Uterus (tissue), 2 donors: ENCODE results near the gene OR51D1.

ENCODE experiments used
- POLR2A ChIP-seq, 2 donors: fragments of 450-650 bp; IDR thresholded peaks; one replicate each; pipeline ENCODE4 v1.6.1; 2016; ENCODE audit warnings: antibody characterized with exemption in 2 of 2, mild to moderate bottlenecking in 1 of 2, moderate library complexity in 1 of 2
- TF ChIP-seq, protein P1 (sequence below), 4 experiments: fragments of 200-600 bp in 2 of 4; fragments of 450-650 bp in 2 of 4; sonication (generic) in 2 of 4; IDR thresholded peaks; one replicate each; pipeline ENCODE4 v1.5.1; 2016 to 2019; ENCODE audit warnings: antibody characterized with exemption in 4 of 4, mild to moderate bottlenecking in 2 of 4, moderate library complexity in 1 of 4

GRCh38 chr11:4642043-4642442 is 4.8 kb downstream of the OR51D1 start:
- TF ChIP-seq, protein P1, sequence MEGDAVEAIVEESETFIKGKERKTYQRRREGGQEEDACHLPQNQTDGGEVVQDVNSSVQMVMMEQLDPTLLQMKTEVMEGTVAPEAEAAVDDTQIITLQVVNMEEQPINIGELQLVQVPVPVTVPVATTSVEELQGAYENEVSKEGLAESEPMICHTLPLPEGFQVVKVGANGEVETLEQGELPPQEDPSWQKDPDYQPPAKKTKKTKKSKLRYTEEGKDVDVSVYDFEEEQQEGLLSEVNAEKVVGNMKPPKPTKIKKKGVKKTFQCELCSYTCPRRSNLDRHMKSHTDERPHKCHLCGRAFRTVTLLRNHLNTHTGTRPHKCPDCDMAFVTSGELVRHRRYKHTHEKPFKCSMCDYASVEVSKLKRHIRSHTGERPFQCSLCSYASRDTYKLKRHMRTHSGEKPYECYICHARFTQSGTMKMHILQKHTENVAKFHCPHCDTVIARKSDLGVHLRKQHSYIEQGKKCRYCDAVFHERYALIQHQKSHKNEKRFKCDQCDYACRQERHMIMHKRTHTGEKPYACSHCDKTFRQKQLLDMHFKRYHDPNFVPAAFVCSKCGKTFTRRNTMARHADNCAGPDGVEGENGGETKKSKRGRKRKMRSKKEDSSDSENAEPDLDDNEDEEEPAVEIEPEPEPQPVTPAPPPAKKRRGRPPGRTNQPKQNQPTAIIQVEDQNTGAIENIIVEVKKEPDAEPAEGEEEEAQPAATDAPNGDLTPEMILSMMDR (IDR thresholded peaks at IDR 0.05): no peak
- no peak for TF ChIP-seq POLR2A (IDR thresholded peaks at IDR 0.05)
